ENCODE measurements around the gene E2F7. TPM values are rescaled to one million over a fixed set of nuclear protein-coding genes. Genes with fewer than 3 reads are reported as not detected.

Gene E2F7
- polyA plus RNA-seq, 1 of the 3 experiments (the other 2 are of a cell fraction), result 8.8 TPM

DNA sequence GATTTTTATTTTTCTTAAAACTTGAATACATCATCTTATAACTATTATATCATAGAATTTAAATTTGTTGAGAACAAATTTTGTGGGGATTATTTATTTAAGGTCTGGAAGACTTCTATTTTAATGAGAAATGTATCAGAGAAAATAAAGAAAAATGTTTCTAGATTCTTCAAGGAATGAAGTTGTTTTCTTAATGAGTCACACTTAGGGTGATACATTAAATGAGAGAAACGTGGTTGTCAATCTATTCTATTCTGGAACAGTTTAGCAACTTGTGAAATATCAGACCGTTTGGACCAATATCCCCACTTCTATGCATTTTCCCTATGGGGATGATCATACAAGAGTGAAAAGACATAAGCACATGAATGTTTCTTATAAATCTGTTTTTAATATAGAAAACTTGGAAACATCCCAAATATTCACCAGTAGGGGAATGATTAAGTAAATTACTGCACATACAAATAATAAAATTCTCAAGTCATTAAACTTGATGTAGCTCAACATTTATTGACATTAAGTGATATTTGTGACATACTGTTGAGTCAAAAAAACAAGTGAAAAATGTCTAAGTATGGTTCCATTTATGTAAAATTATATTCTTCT, 88.5 kb downstream of the E2F7 start:
- H2AFZ ChIP-seq (ENCODE audit: low read depth), result no peak overlapping the region
- H3K27ac ChIP-seq (ENCODE audit: low read depth in 2 of 2, low read length in 1 of 2), result no peak overlapping the region; a peak in 1 of 4 replicates
- no peak overlapping the region for H3K4me2 ChIP-seq
- peaks cover 0 to 2% of the 10 kb centered on the region in 2 experiments; a peak in 3 of 4 replicates for H3K4me1 ChIP-seq (ENCODE audit: control insufficient read depth in 1 of 2, insufficient read depth in 2 of 2, low read depth in 1 of 2, low read length in 1 of 2)
- H3K36me3 ChIP-seq (replicated peaks in 1 of 2; ENCODE audit: control insufficient read depth in 1 of 2, insufficient read depth in 2 of 2, low read length in 1 of 2), result no peaks in the 10 kb centered on the region
- ChIA-PET CTCF (no interaction called here), POLR2A (no interaction called here)
- H3K27me3 ChIP-seq (ENCODE audit: insufficient read depth), result no peaks in the 10 kb centered on the region
- no peak overlapping the region for H3K9ac ChIP-seq
- H4K20me1 ChIP-seq (ENCODE audit: insufficient read depth), result no peaks in the 10 kb centered on the region
- no peaks in the 10 kb centered on the region for H3K79me2 ChIP-seq (ENCODE audit: insufficient read depth)
- 0 out of 2 replicates have a peak, but pooled peaks have one; percentile 6 for TF ChIP-seq FOSL2 (IDR thresholded peaks at IDR 0.05; ENCODE audit: borderline replicate concordance, low read depth)
- TF ChIP-seq GATA2 (CRISPR knock-in tag; IDR thresholded peaks at IDR 0.05), result no peak
- TF ChIP-seq RXRA (IDR thresholded peaks at IDR 0.05; ENCODE audit: borderline replicate concordance, low read depth), result no peak
- TF ChIP-seq TCF12 (IDR thresholded peaks at IDR 0.05), result peak; percentile 49
- TF ChIP-seq, protein P1, sequence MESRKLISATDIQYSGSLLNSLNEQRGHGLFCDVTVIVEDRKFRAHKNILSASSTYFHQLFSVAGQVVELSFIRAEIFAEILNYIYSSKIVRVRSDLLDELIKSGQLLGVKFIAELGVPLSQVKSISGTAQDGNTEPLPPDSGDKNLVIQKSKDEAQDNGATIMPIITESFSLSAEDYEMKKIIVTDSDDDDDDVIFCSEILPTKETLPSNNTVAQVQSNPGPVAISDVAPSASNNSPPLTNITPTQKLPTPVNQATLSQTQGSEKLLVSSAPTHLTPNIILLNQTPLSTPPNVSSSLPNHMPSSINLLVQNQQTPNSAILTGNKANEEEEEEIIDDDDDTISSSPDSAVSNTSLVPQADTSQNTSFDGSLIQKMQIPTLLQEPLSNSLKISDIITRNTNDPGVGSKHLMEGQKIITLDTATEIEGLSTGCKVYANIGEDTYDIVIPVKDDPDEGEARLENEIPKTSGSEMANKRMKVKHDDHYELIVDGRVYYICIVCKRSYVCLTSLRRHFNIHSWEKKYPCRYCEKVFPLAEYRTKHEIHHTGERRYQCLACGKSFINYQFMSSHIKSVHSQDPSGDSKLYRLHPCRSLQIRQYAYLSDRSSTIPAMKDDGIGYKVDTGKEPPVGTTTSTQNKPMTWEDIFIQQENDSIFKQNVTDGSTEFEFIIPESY (IDR thresholded peaks at IDR 0.05; ENCODE audit: borderline replicate concordance, low read depth), result no peak
- no peak for TF ChIP-seq CHD2 (IDR thresholded peaks at IDR 0.05; ENCODE audit: low read length, partially characterized antibody)
- no peak for TF ChIP-seq NFIC (IDR thresholded peaks at IDR 0.05; ENCODE audit: borderline replicate concordance)
- TF ChIP-seq FOXM1 (IDR thresholded peaks at IDR 0.05; ENCODE audit: low read depth), result no peak
- TF ChIP-seq ELF1 (IDR thresholded peaks at IDR 0.05), result no peak
- TF ChIP-seq, protein P2, sequence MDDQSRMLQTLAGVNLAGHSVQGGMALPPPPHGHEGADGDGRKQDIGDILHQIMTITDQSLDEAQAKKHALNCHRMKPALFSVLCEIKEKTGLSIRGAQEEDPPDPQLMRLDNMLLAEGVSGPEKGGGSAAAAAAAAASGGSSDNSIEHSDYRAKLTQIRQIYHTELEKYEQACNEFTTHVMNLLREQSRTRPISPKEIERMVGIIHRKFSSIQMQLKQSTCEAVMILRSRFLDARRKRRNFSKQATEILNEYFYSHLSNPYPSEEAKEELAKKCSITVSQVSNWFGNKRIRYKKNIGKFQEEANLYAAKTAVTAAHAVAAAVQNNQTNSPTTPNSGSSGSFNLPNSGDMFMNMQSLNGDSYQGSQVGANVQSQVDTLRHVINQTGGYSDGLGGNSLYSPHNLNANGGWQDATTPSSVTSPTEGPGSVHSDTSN (IDR thresholded peaks at IDR 0.05), result peak; percentile 22; the same call in 1 of the 2 replicates
- peak; percentile 7 to 64; a peak in 2 of 4 replicates for TF ChIP-seq EP300 (IDR thresholded peaks at IDR 0.05; ENCODE audit: borderline replicate concordance in 1 of 2, low read depth in 1 of 2, low read length in 1 of 2)
- 27% methylated on average over 2 of the region's 2 CpGs for WGBS (ENCODE audit: low lambda C conversion rate)
- no peaks in the 10 kb centered on the region for H3K9me2 ChIP-seq
- H3K9me3 ChIP-seq, result peaks cover under 1% of the 10 kb centered on the region; the same call in 1 of the 2 replicates
- H3F3A ChIP-seq (replicated peaks; ENCODE audit: insufficient read depth), result peaks cover 5% of the 10 kb centered on the region
- DNase-seq, result no peak
- no peak overlapping the region for H3K4me3 ChIP-seq (ENCODE audit: low read depth in 2 of 2, low read length in 1 of 2)

Other genes with a start within 250 kb of the E2F7 start
- gene CSRP2, start 186.6 kb downstream of the E2F7 start, polyA plus RNA-seq (2012; rRNA removed), result 87.6 and 98.2 TPM in 2 replicates

All from SK-N-SH (cell line).